ENCODE results near the gene NEK5. TPM values are rescaled to one million over a fixed set of nuclear protein-coding genes. Genes with fewer than 3 reads are reported as not detected.
A peak's percentile ranks its signal among the peaks of the same experiment; 100 is the strongest.
"Not testable (repeated sequence)": the region's sequence is repeated elsewhere in the genome, so short reads cannot be mapped to it uniquely, and the experiment has no call there.

Gene NEK5
- 1 to 10 TPM in 1 of 5 donors, under 1 TPM in 1, not detected in 3; 0.73 to 4.0 TPM for total RNA-seq
- polyA plus RNA-seq = under 1 TPM in 2 of 3 donors, not detected in 1; 0.05 to 0.31 TPM
- long read RNA-seq, donor 1 = 0 reads
- long read RNA-seq, donor 2 = 0 reads
- long read RNA-seq, donor 3 = 0 reads
- long read RNA-seq, donor 4 = 0 reads
- long read RNA-seq, donor 5 = 0 reads
- long read RNA-seq, donor 6 = 0 reads
- long read RNA-seq, donor 7 = 0 reads
- long read RNA-seq, donor 8 = 0 reads
- long read RNA-seq, donor 9 = 0 reads
- long read RNA-seq, donor 10 = 0 reads

DNA sequence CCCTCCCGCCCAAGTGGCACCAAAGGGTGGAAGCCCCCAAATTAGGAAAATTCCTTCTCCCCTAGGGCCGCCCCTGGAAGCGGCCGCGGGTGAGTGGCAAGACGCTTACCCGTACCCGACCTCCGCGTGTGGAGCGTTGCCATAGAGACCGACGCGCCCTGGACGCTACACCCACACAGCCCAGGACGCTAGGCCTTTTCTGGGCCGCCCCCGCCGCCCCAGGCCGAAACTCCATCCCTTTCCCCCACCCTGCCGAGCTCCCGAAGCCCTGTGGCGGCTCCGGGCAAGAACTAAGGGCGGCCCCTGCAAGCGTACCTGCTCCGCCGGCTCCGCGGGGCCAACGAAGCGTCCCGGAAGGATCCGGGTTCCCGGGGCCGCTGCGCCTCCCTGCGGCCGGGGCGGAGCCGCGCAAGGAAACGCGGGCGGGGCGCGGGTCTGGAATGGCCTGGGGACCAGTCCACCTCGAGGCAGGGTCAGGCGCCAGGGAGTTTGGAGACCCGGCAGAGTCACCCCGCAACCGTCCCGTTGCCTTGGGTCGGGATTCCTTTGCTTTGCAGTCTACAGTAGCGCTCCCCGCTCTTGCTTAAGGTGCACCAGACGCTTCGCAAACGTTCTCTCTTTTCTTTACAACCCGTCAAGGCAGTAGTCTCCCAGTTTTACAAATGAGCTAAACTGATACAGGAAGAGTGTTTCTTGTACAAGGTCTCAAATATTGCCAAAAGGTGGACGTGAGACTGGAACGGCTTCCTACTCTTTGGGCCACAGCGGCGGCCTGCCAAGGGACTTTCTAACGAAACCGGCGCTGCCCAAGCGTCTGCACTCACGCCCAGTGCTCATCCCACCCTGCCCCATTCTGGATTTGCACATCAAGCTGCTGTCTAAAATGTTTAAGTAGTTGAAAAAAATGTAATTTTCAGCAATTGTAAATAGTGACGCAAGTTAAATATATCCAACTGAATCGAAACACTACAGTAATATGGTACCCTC lies at the start of gene NEK5:
Gene NEK5 (minus strand): TSS at position 360 of the 987 bp plus-strand sequence. CDS start 1,591 bp downstream, outside the sequence.
- H3K4me1 ChIP-seq = peaks cover 6 to 26% (median 21%) of the 10 kb centered on the region in 4 donors
- peak; percentile 72 to 89 for DNase-seq
- peaks cover 7 to 31% (median 29%) of the 10 kb centered on the region in 4 donors for H3K36me3 ChIP-seq
- peak within 1 kb of the TSS in 3 of 5 donors; percentile 44 to 51 (median 48) for H3K27ac ChIP-seq
- H3K4me3 ChIP-seq = peak within 1 kb of the TSS; percentile 62 to 78 (median 64)
- 11 to 20% (median 13%) methylated on average over 42 to 71 of the region's 71 CpGs for WGBS, 5 donors
- no peaks in the 10 kb centered on the region for H3K27me3 ChIP-seq
- TF ChIP-seq POLR2A (IDR thresholded peaks at IDR 0.05) (no peak), POLR2AphosphoS5 (IDR thresholded peaks at IDR 0.05) (no peak), EP300 (IDR thresholded peaks at IDR 0.05) (no peak)
- TF ChIP-seq, protein P1, sequence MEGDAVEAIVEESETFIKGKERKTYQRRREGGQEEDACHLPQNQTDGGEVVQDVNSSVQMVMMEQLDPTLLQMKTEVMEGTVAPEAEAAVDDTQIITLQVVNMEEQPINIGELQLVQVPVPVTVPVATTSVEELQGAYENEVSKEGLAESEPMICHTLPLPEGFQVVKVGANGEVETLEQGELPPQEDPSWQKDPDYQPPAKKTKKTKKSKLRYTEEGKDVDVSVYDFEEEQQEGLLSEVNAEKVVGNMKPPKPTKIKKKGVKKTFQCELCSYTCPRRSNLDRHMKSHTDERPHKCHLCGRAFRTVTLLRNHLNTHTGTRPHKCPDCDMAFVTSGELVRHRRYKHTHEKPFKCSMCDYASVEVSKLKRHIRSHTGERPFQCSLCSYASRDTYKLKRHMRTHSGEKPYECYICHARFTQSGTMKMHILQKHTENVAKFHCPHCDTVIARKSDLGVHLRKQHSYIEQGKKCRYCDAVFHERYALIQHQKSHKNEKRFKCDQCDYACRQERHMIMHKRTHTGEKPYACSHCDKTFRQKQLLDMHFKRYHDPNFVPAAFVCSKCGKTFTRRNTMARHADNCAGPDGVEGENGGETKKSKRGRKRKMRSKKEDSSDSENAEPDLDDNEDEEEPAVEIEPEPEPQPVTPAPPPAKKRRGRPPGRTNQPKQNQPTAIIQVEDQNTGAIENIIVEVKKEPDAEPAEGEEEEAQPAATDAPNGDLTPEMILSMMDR (IDR thresholded peaks at IDR 0.05) = peak in 5 of 7 experiments; percentile 65 to 76 (median 71)
- H3K9me3 ChIP-seq = no peaks in the 10 kb centered on the region
- intact Hi-C loops (cut with DNase I; ENCODE audit: low total_unique reads) = loop anchor here (10.0 kb wide), 4 partner anchors 124 to 314 kb away; no protein-coding TSS in a partner anchor

DNA sequence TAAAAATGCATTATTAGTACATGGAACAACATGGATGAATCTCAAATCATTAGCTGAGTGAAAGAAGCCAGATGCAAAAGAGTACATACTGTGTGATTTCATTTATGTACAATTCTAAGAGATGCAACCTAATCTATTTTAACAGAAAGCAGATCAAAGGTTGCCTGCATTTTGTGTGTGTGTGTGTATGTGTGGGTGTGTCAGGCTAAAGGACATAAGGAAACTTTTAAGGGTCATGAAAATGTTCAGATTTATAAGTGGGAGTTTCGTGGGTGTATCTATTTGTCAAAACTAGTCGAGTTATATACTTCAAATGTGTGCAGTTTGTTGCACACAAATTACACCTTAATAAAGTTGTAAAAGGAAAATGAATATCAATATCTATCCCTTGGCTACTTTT lies 48.4 kb upstream of the NEK5 start:
- intact Hi-C loops (cut with DNase I; ENCODE audit: low total_unique reads) = no loop called here
- DNase-seq = no peak
- no peaks in the 10 kb centered on the region for H3K27me3 ChIP-seq
- 69 to 86% (median 71%) methylated on average over 2 of the region's 2 CpGs for WGBS, 5 donors
- no peaks in the 10 kb centered on the region for H3K9me3 ChIP-seq
- peaks cover 14 to 84% (median 77%) of the 10 kb centered on the region in 4 donors for H3K36me3 ChIP-seq
- no peak for TF ChIP-seq POLR2A (IDR thresholded peaks at IDR 0.05)
- no peak for TF ChIP-seq EP300 (IDR thresholded peaks at IDR 0.05)
- no peak for TF ChIP-seq POLR2AphosphoS5 (IDR thresholded peaks at IDR 0.05)
- TF ChIP-seq, protein P1 (IDR thresholded peaks at IDR 0.05) = no peak
- H3K27ac ChIP-seq = no peak overlapping the region
- no peaks in the 10 kb centered on the region for H3K4me1 ChIP-seq
- H3K4me3 ChIP-seq = no peak overlapping the region

- peaks cover 7 to 97% (median 86%) of the 10 kb centered on the region in 4 donors for H3K36me3 ChIP-seq
- DNase-seq; H3K9me3 ChIP-seq; intact Hi-C loops (cut with DNase I; ENCODE audit: low total_unique reads); H3K27ac ChIP-seq; H3K4me3 ChIP-seq; H3K27me3 ChIP-seq; H3K4me1 ChIP-seq: not testable (repeated sequence)
- 76 to 87% (median 81%) methylated on average over 6 of the region's 6 CpGs for WGBS, 5 donors
These were observed 45.1 kb upstream of the NEK5 start for GRCh38 chr13:52173970-52174369.

GRCh38 chr13:52173373-52173772 lies 44.5 kb upstream of the NEK5 start:
- no peak for DNase-seq
- no peak for TF ChIP-seq POLR2AphosphoS5 (IDR thresholded peaks at IDR 0.05)
- Histone ChIP-seq H3K27me3 (no peaks in the 10 kb centered on the region), H3K27ac (no peak overlapping the region), H3K36me3 (peaks cover 13 to 98% (median 87%) of the 10 kb centered on the region in 4 donors), H3K9me3 (no peaks in the 10 kb centered on the region), H3K4me1 (no peaks in the 10 kb centered on the region), H3K4me3 (no peak overlapping the region)
- WGBS, 5 donors = 74 to 92% (median 87%) methylated on average over 3 of the region's 3 CpGs
- intact Hi-C loops (cut with DNase I; ENCODE audit: low total_unique reads) = no loop called here

DNA sequence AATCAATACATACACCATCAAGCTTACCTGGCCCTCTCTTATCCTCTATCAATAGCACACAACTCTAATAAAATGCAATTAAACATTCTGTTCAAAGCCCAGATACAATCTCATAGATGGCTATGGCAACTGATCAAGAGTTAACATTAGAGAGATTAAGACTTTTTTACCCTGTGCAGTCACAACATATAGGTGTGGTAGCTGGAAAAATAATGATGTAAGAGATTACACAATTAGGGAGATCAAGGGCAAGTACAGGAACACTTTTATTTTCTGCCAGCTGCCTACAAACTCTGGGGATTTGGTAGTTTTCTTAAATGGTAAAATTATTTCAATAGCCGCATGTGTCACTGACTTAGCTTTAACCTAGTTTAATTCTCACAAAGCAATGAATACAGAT lies 42.8 kb upstream of the NEK5 start:
- DNase-seq; H3K27ac ChIP-seq; intact Hi-C loops (cut with DNase I; ENCODE audit: low total_unique reads); H3K4me1 ChIP-seq; H3K27me3 ChIP-seq; H3K9me3 ChIP-seq; H3K4me3 ChIP-seq: not testable (repeated sequence)
- WGBS, 5 donors = 76 to 100% (median 96%) methylated on average over 1 of the region's 1 CpG
- peaks cover 10 to 99% (median 90%) of the 10 kb centered on the region in 4 donors for H3K36me3 ChIP-seq

DNA sequence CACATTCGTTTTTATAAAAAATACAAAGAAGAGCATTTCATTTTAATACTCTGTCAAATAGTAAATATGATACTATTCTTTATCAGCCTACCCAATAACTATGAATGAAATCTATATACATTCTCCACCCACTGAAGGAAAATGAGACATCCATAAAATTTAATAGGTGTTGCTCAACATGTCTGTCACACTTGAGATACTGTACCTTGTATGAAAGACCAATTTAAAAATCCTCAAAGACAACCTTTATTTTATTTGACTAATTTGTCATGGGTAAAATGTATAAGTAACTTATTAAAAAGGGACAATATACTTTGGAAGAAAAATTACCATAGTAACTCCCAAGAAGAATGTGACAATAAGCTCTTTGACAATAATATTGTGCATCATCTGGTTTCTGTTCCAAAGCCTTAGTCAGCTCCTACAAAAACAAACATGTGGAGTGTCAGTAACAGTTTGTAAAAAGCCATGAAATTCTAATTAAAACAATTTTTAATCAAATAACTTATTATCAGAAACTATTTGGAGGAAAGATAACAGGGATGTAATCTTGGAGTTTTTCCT lies 42.0 kb upstream of the NEK5 start:
- peaks cover 10 to 100% (median 93%) of the 10 kb centered on the region in 4 donors for H3K36me3 ChIP-seq
- H3K4me3 ChIP-seq; H3K27me3 ChIP-seq; H3K9me3 ChIP-seq; DNase-seq; H3K4me1 ChIP-seq; intact Hi-C loops (cut with DNase I; ENCODE audit: low total_unique reads); H3K27ac ChIP-seq: not testable (repeated sequence)
- 83 to 94% (median 92%) methylated on average over 1 of the region's 1 CpG for WGBS, 5 donors

Data from stomach (tissue), 19 donors.